DMS79 treated with DMSO at 0.1 percent for 48 hours (cell line): Measurements from ENCODE around the gene TAF3.
"Not testable (repeated sequence)": the region's sequence is repeated elsewhere in the genome, so short reads cannot be mapped to it uniquely, and the experiment has no call there.

Experiments used
- DNase-seq: peaks from one replicate; lab custom pipeline; 2025; lab: John Stamatoyannopoulos, UW

Gene TAF3

GRCh38 chr10:7818295-7819120 is at the start of gene TAF3:
Gene TAF3 (plus strand): TSS chr10:7818505. CDS start chr10:7818710, 205 bp downstream.
- DNase-seq: peak; percentile 63

GRCh38 chr10:7773845-7774801 is 44.2 kb upstream of the TAF3 start:
- DNase-seq: peak; percentile 22

GRCh38 chr10:7776777-7777176 is 41.5 kb upstream of the TAF3 start:
- DNase-seq: no peak

DNA sequence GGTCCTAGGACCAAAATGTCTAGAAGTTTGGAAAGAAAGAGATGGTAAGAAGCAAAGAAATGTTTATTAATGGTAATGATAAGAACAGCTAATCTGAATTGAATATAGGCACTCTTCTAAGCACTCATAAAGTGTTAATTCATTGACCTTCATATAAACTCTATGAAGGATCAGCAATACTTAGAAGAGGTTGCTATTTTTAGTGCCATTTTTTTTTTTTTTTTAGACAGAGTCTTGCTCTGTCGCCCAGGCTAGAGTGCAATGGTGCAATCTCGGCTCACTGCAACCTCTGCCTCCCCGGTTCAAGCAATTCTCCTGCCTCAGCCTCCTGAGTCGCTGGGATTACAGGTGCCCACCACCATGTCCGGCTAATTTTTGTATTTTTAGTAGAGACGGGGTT is 36.1 kb upstream of the TAF3 start:
- DNase-seq: not testable (repeated sequence)

DNA sequence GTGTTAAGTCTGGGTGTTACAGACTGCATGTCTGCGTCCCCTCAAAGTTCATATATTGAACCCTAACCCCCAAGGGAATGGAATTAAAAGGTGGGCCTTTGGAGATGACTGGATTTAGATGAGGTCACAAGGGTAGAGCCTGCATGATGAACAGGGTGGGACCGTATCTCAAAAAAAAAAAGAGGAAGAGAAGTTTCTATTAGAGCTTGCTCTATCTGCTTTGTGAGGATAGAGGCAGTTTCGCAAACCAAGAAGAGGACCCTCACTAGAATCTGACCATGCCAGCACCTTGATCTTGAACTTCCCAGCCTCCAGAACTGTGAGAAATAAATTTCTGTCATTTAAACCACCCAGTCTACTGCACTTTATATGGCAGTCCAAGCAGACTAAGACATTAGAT is 31.9 kb upstream of the TAF3 start:
- no peak for DNase-seq

DNA sequence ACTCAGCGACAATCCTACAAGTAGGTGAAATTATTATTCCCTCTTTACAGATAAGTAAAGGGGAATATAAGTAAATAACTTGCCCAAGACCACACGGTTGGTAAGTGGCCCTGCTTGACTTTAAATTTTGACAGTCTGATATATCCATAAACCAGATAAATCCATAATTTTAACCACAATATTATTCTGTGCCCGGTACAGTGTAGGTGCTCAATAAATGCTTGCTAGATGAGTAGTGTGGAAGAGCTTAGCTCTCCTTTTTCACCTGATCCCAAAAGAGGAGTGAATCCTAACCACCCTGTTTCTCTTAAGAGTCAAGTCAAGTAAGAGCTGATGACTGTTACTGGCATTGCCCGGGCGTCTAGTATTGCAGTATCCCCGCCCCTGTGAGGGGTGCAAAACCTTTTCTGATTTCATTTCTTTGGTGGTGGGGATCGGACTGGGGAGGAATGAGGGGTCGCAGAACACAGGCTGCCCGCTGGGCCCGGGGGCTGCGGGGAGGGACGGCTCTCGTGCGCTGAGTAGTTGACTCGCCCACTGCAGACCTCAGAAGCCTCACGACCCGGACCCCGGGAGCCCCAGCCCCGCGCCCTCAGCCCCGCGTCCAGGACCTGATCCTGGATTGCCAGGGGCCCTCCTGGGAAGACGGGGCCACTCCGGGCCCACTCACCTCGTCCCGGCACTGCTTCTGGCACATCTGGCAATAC is 31.0 kb upstream of the TAF3 start:
- no peak for DNase-seq

GRCh38 chr10:7787857-7788638 is 30.3 kb upstream of the TAF3 start, which contains the start of the genes ATP5F1C and KIN:
Gene ATP5F1C (plus strand): TSS chr10:7788177. CDS start chr10:7788208, 31 bp downstream.
Gene KIN (minus strand): TSS chr10:7787993. CDS start chr10:7787933, 60 bp downstream.
- DNase-seq: peak; percentile 75

DNA sequence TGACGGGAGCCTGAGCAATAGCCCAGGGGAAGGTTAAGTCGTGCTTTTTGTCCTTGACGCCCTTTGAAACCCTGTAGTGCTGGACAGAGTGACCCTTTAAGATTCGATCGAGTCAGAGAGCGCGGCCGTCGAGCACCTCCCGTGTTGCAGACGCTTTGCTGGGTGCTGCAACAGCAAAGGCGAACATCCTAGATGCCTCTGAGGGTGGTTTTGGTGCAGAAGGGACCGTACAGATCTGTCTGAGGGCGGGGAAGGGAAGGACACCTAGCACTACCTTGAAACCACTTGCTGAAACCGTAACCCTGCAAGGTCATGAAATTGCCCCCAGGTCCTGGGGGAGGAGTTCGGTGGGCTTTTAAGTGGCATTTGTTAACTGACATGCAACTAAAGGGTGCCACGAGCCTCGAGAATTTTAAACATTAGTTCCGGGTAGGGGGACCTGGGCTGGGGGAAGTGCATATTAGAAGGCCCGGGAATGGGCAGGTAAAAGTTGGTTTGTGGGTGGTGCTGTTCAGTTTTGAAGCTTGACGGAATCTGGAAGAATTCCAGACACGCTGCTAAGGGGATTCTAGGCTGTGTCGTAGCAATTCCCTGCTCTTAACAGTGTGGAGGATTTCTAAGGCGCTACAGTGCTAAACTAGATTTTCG is 29.5 kb upstream of the TAF3 start:
- peak; percentile 10 for DNase-seq

- peak; percentile 12 for DNase-seq
These were observed 28.9 kb upstream of the TAF3 start for GRCh38 chr10:7789390-7789789.

DNA sequence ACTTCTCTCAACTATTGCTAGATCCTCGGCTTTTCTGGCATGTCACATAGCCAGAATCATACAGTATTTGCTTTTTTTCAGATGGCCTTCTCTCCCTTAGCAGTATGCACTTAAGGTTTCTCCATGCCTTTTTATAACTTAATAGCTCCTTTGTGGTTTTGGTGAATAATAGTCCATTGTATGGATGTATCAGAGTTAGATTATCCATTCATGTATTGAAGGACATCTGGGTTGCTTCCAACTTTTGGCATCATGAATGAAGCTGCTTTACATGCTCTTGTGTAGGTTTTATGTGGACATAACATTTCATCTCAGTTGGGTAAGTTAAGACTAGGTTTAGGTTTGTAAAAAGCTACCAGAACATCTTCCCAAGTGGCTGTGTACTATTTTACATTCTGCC is 25.8 kb upstream of the TAF3 start:
- no peak for DNase-seq

- DNase-seq: no peak
These were observed 23.9 kb upstream of the TAF3 start for GRCh38 chr10:7794251-7795026.

GRCh38 chr10:7795605-7796004 is 22.7 kb upstream of the TAF3 start:
- no peak for DNase-seq

- DNase-seq: no peak
These were observed 20.7 kb upstream of the TAF3 start for GRCh38 chr10:7797582-7797981.

DNA sequence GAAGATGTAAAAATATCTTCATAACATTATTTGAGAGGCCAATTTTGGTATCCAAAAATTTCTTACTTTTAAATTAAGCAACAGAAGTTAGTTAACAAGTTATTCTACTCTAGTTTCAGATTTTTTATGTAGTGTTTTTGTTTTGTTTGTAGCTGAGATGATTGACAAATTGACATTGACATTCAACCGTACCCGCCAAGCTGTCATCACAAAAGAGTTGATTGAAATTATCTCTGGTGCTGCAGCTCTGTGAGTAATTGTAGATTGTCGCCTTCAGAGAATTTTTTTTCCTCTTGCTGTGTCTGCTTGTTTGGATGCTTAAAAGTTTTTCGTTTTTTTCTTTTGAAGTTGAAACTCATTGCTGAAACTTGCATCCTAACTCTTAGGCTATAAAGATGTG is 15.7 kb upstream of the TAF3 start:
- no peak for DNase-seq

DNA sequence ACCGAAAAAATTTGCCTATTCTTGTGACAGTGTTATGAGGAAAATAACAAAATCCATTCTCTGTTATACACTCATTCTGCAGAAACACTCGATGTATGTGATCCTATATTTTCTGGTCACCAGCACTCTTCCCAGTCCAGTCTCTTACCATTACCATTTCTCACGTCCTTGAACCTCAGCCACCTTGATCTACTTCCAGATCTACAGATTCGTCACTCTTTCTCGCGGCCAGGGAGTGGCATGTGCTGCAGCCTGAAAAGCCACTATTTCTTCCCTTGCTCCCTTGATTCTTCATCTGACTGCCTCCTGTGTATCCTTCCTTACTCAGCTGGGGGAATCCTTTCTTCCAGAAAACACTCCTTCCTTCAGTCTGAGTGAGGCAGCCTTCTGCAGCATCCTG is 14.1 kb upstream of the TAF3 start:
- DNase-seq: no peak

DNA sequence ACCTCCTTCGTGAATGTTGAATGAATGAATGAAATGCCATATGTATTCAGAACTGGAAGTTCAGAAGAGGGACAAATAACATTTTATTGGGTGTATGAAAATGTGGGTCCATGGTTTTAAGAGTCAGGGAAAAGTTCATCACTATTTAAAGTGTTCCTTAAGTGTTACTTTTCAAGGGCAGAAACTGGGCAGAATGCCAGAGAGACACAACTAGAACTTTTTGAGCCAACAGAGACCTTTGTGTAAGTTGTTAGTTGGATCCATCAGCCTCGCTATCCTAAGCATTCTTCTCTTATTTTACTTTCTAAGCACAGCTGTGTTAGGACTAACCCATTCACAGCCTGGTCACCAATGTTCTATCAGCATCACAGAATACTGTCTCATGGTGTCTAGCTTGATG is 13.6 kb upstream of the TAF3 start:
- no peak for DNase-seq

- no peak for DNase-seq
These were observed 9.5 kb upstream of the TAF3 start for GRCh38 chr10:7808686-7809267.

DNA sequence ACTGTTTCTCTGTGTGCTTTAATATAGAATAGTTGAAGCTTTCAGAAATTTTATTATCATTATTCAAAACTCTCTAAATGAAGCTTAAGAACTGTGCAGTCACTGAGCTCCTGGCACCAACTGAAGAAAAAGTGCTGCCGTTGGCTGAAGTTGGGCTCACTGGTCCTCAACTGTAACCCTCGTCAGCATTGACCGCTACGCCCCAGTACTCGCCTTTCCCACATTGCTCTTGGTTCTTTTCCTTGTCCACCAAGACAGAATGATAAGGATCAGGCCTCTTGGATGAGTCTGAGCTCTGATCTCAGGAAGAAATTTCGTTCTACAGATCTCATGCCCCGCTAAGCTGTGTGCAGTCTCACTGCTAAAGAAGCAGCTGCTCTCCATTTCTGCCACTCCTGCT is 7.9 kb upstream of the TAF3 start:
- no peak for DNase-seq

GRCh38 chr10:7811000-7811399 is 7.3 kb upstream of the TAF3 start:
- no peak for DNase-seq

DNA sequence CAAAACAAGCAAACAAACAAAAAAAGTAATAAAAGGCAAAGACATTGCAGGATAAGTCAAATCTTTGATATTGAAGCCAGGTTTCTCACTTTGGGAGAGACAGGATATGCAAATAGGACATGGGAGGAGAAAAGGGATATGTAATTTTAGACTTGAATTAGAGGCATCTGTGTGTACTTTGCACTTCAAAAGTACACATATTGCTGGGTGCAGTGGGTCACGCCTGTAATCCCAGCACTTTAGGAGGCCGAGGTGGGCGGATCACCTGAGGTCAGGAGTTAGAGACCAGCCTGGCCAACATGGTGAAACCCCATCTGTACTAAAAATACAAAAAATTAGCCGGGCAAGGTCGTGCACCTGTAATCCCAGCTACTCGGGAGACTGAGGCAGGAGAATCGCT is 6.6 kb upstream of the TAF3 start:
- DNase-seq: not testable (repeated sequence)
